Measurements from ENCODE around the gene YTHDF2. TPM values are rescaled to one million over a fixed set of nuclear protein-coding genes. Genes with fewer than 3 reads are reported as not detected.
"Not testable (repeated sequence)": the region's sequence is repeated elsewhere in the genome, so short reads cannot be mapped to it uniquely, and the experiment has no call there.

The YTHDF2 gene
- total RNA-seq, 2 experiments from 2014 or later: 69.9 to 70.9 TPM

DNA sequence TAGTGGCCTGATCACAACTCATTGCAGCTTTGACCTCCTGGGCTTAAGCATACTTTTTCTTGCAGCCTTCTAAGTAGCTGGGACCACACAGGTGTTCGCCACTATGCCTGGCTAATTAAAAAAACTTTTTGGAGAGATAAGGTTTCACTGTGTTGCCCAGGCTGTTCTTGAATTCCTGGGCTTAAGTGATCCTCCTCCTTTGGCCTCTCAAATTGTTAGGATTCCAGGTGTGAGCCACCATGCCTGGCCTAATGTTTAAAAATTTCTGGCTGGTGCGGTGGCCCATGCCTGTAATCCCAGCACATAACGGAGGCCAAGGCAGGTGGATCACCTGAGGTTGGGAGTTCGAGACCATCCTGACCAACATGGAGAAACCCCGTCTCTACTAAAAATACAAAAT lies 24.4 kb downstream of the YTHDF2 start:
- H3K27me3 Mint-ChIP-seq: no peaks in the 10 kb centered on the region
- no peak for DNase-seq
- no peak overlapping the region for H3K4me3 Mint-ChIP-seq
- CTCF ChIA-PET: no interaction called here
- H3K36me3 Mint-ChIP-seq (ENCODE audit: low read depth): peaks cover 31% of the 10 kb centered on the region
- POLR2A ChIA-PET: interaction anchor here (1.3 kb wide), 1 partner anchor 19 kb away, joined by 3 read pairs; no protein-coding TSS in a partner anchor
- H3K27ac Mint-ChIP-seq: no peak overlapping the region
- H3K9me3 Mint-ChIP-seq: no peaks in the 10 kb centered on the region
- peaks cover 15% of the 10 kb centered on the region for H3K4me1 Mint-ChIP-seq

DNA sequence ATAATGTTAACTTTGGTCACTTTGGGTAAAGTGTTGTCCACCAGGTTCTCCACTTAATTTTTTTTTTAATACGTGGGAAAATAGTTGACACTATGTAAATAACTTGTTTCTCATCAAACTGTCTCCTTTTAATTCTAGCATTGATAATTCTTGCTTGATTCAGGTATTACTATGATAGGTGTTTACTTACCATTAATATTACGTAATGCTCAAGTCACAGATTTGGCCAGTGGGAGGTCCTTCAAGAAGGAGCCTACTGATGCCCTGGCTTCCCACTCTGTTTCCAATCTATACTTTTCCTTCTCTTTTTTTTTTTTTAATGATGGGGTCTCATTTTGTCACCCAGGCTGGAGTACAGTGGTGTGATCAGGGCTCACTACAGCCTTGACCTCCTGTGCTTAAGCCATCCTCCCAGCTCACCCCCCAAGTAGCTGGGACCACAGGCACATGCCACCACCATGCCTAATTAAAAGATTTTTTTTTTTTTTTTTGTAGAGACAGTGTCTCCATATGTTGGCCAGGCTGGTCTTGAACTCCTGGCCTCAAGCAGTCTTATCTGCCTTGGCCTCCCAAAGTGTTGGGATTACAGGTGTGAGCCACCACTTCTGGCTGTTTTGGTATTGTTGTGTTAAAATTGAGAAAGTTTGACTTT lies 29.9 kb downstream of the YTHDF2 start:
- H3K4me1 Mint-ChIP-seq: peaks cover 12% of the 10 kb centered on the region
- CTCF ChIA-PET: no interaction called here
- no peak overlapping the region for H3K27ac Mint-ChIP-seq
- DNase-seq: no peak
- no peaks in the 10 kb centered on the region for H3K27me3 Mint-ChIP-seq
- H3K36me3 Mint-ChIP-seq (ENCODE audit: low read depth): peaks cover 47% of the 10 kb centered on the region
- POLR2A ChIA-PET: no interaction called here
- no peaks in the 10 kb centered on the region for H3K9me3 Mint-ChIP-seq
- no peak overlapping the region for H3K4me3 Mint-ChIP-seq

DNA sequence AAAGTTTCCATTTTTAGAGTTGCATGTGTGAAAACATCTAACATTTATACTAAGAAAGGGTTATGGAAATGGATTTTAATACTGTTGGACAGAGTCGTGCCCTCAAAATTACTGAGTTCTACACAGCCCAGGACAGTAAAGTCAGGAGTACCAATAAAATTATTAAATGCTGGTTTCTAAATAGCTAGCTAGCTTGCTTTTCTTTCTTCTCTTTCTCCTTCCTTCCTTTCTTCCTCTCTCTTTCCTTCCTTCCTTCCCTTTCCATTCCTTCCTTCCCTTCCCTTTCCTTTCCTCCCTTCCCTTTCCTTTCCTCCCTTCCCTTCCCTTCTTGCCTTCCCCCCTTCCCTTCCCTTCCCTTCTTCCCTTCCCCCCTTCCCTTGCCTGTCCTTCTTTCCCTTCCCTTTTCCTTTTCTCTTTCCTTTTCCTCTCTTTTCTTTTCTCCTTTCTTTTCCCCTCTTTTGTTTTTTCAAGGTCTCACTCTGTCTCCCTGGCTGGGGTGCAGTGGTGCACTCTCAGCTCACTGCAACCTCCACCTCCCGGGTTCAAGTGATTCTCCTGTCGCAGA lies 33.9 kb downstream of the YTHDF2 start:
- POLR2A ChIA-PET: no interaction called here
- H3K9me3 Mint-ChIP-seq: no peaks in the 10 kb centered on the region

DNA sequence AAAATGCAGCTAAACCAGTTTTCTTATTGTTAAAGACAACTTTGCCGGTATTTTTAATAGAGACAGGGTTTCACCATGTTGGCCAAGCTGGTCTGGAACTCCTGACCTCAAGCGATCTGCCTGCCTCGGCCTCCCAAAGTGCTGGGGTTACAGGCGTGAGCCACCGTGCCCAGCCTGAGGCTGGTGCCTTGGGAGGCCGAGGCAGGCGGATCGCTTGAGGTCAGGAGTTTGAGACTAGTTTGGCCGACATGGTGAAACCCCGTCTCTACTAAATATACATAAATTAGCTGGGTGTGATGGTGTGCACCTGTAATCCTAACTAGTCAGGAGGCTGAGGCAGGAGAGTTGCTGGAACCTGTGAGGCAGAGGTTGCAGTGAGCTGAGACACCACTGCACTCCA lies 35.2 kb downstream of the YTHDF2 start:
- not testable (repeated sequence) for DNase-seq, H3K4me3 Mint-ChIP-seq, H3K27ac Mint-ChIP-seq, H3K27me3 Mint-ChIP-seq, H3K9me3 Mint-ChIP-seq
- H3K36me3 Mint-ChIP-seq (ENCODE audit: low read depth): peaks cover 30% of the 10 kb centered on the region
- CTCF ChIA-PET: interaction anchor here (0.7 kb wide), 1 partner anchor 13 kb away, joined by 3 read pairs; no protein-coding TSS in a partner anchor
- H3K4me1 Mint-ChIP-seq: peaks cover 12% of the 10 kb centered on the region
- POLR2A ChIA-PET: interaction anchor here (1.1 to 4.4 kb wide), 3 partner anchors 35 to 409 kb away, joined by 3 to 18 read pairs (median 4); partner anchors contain the start of gene YTHDF2

More for the DNA sequence above, 33.9 kb downstream of the YTHDF2 start:
- H3K4me3 Mint-ChIP-seq: no peak overlapping the region
- DNase-seq: no peak
- H3K4me1 Mint-ChIP-seq: peaks cover 16% of the 10 kb centered on the region
- CTCF ChIA-PET: interaction anchor here (0.7 kb wide), 1 partner anchor 32 kb away, joined by 3 read pairs; no protein-coding TSS in a partner anchor
- no peaks in the 10 kb centered on the region for H3K27me3 Mint-ChIP-seq
- H3K36me3 Mint-ChIP-seq (ENCODE audit: low read depth): peaks cover 41% of the 10 kb centered on the region
- H3K27ac Mint-ChIP-seq: no peak overlapping the region

GRCh38 chr1:28773105-28773504 lies 36.4 kb downstream of the YTHDF2 start:
- DNase-seq: no peak
- no peaks in the 10 kb centered on the region for H3K9me3 Mint-ChIP-seq
- ChIA-PET POLR2A (interaction anchor here (1.2 to 4.4 kb wide), 2 partner anchors 37 to 80 kb away, joined by 3 to 18 read pairs; partner anchors contain the start of gene YTHDF2), CTCF (interaction anchor here (1.0 kb wide), 1 partner anchor 10 kb away, joined by 3 read pairs; no protein-coding TSS in a partner anchor)
- peaks cover 12% of the 10 kb centered on the region for H3K4me1 Mint-ChIP-seq
- no peaks in the 10 kb centered on the region for H3K27me3 Mint-ChIP-seq
- H3K36me3 Mint-ChIP-seq (ENCODE audit: low read depth): peaks cover 29% of the 10 kb centered on the region
- H3K27ac Mint-ChIP-seq: no peak overlapping the region
- H3K4me3 Mint-ChIP-seq: no peak overlapping the region

DNA sequence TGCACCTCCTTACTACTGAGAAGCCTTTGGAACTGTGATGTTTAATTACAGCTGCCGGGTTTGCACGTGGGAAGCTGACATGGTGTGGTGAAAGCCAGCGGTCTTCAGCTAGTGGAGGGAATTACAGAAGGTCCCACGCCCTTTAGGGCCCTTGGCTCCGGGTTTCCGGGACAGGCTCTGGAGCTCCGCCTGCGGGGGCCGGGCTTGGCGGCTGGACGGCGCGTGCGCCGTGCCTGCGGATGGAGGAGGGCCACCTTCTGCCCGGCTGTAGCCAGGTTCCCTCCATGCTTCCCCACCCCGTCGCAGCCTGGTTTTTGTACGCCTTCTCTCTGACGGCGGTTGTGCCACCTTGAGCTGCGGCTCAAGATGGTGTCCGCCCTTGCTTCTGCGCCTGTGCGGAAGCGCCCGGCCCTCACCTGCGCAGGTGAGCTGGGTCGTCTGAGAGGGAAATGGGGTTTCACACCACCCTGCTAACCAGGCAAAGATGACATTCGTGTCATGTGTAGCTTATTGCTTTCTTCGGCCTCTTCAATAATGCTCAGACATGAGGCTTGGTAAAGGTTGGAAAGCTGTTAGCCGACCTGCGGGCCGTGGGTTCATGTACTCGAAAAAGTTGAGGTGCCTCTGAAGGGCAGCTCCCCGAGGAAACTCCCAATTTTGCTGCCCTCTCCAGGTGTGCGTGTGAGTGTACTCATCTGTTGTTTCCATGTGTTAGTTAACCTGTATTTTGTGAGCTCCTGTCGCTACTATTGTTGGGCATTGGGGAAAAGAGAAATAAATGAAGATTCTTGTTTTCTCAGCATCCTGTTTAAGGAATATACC lies 38.6 kb downstream of the YTHDF2 start:
- ChIA-PET CTCF (interaction anchor here (0.9 to 3.3 kb wide), 10 partner anchors 8 to 427 kb away, joined by 3 to 26 read pairs (median 4); partner anchors contain the start of genes GMEB1, RNU11, SRSF4 and YTHDF2), POLR2A (interaction anchor here (0.6 to 4.4 kb wide), 10 partner anchors 10 to 407 kb away, joined by 3 to 18 read pairs (median 7); partner anchors contain the start of genes GMEB1, RNU11, SRSF4 and TAF12)
- DNase-seq: peak; percentile 71
- Mint-ChIP-seq H3K27me3 (peaks cover 6% of the 10 kb centered on the region), H3K4me1 (peaks cover 10% of the 10 kb centered on the region), H3K27ac (no peak overlapping the region), H3K36me3 (ENCODE audit: low read depth) (peaks cover 14% of the 10 kb centered on the region), H3K4me3 (peak overlapping the region; percentile 66), H3K9me3 (no peaks in the 10 kb centered on the region)

DNA sequence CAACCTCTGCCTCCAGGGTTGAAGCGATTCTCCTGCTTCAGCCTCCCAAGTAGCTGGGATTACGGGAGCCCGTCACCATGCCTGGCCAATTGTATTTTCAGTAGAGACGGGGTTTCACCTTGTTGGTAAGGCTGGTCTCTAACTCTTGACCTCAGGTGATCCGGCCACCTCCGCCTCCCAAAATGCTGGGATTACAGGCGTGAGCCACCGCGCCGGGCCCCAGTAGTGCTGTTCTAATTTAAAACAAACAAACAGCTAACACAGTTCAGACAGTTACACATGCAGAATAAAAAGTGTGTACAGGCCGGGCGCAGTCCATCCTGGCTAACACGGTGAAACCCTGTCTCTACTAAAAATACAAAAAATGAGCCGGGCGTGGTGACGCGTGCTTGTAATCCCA lies 39.6 kb downstream of the YTHDF2 start:
- ChIA-PET CTCF (interaction anchor here (1.3 to 3.3 kb wide), 4 partner anchors 9 to 135 kb away, joined by 4 to 26 read pairs (median 12); partner anchors contain the start of gene YTHDF2), POLR2A (interaction anchor here (2.0 to 2.3 kb wide), 2 partner anchors 14 to 108 kb away, joined by 7 to 13 read pairs; partner anchors contain the start of gene GMEB1)
- Mint-ChIP-seq H3K27ac (no peak overlapping the region), H3K9me3 (no peaks in the 10 kb centered on the region), H3K4me1 (peaks cover 10% of the 10 kb centered on the region), H3K27me3 (peaks cover 7% of the 10 kb centered on the region), H3K4me3 (no peak overlapping the region), H3K36me3 (ENCODE audit: low read depth) (peaks cover 9% of the 10 kb centered on the region)
- DNase-seq: no peak

DNA sequence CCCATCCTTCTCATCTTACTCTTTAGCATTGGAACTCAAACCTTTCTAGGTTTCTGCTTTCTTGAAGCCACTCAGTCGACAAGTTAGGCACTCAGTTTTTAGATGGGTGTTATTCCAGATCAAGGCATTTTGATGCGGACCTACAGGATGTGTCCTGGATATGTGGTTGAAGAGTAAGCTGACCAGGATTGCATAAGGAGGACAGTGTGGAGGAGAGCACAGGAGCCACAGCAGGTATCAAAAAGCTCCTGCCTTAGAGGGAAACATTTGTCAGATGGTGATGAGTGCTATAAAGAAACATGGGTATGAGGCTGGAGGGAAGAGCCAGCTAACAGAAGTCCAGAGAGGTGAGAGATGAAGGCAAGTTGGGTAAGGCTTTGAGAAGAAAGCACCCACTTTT lies 41.3 kb downstream of the YTHDF2 start:
- no peak for DNase-seq
- ChIA-PET CTCF (interaction anchor here (1.1 kb wide), 1 partner anchor 99 kb away, joined by 5 read pairs; no protein-coding TSS in a partner anchor), POLR2A (interaction anchor here (1.0 kb wide), 1 partner anchor 15 kb away, joined by 3 read pairs; no protein-coding TSS in a partner anchor)
- H3K4me3 Mint-ChIP-seq: no peak overlapping the region
- no peaks in the 10 kb centered on the region for H3K9me3 Mint-ChIP-seq
- H3K36me3 Mint-ChIP-seq (ENCODE audit: low read depth): peaks cover 3% of the 10 kb centered on the region
- H3K27ac Mint-ChIP-seq: no peak overlapping the region
- peaks cover 10% of the 10 kb centered on the region for H3K4me1 Mint-ChIP-seq
- H3K27me3 Mint-ChIP-seq: peaks cover 7% of the 10 kb centered on the region

DNA sequence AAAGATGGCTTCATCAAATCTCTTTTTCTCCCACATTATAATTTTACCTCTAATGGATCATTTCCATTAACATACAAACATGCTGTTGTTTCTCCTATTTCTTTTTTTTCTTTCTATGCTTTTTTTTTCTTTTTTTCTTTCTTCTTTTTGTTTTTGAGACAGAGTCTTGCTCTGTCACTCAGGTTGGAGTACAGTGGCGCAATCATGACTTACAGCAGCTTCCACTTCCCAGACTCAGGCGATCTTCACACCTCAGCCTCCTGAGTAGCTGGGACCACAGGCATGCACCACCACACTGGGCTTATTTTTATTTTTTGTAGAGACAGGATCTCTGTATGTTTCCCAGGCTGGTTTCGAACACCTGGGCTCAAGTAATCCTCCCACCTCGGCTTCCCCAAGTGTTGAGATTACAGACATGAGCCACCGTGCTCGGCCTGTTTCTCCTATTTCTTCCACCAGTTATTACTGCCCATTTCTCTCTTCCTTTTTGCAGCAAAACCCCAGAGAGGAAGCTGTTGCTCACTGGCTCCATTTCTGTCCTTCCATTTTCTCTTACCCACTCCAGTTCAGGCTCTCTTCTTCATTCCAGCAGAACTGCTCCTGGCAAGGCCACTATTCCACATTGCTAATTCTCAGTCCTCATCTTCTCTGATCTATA lies 43.1 kb downstream of the YTHDF2 start:
- Mint-ChIP-seq H3K27ac (no peak overlapping the region), H3K36me3 (ENCODE audit: low read depth) (no peaks in the 10 kb centered on the region), H3K4me3 (no peak overlapping the region), H3K27me3 (peaks cover 7% of the 10 kb centered on the region), H3K4me1 (peaks cover 8% of the 10 kb centered on the region), H3K9me3 (no peaks in the 10 kb centered on the region)
- ChIA-PET POLR2A (no interaction called here), CTCF (no interaction called here)
- DNase-seq: no peak

DNA sequence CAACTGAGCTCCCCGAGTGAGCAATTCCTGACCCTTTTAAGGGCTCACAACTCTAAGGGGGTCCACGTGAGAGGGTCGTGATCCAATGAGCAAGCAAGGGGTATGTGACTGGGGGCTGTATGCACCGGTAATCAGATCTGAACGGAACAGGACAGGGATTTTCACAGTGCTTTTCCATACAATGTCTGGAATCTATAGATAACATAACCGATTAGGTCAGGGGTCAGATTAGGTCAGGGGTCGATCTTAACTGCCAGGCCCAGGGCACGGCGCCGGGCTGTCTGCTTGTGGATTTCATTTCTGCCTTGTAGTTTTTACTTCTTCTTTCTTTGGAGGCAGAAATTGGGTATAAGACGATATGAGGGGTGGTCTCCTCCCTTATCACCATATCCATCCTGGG lies 44.6 kb downstream of the YTHDF2 start:
- H3K9me3 Mint-ChIP-seq: no peaks in the 10 kb centered on the region
- peaks cover 12% of the 10 kb centered on the region for H3K27me3 Mint-ChIP-seq
- CTCF ChIA-PET: no interaction called here
- H3K4me1 Mint-ChIP-seq: peaks cover 7% of the 10 kb centered on the region
- H3K27ac Mint-ChIP-seq: no peak overlapping the region
- no peak overlapping the region for H3K4me3 Mint-ChIP-seq
- POLR2A ChIA-PET: no interaction called here
- no peak for DNase-seq
- H3K36me3 Mint-ChIP-seq (ENCODE audit: low read depth): no peaks in the 10 kb centered on the region

DNA sequence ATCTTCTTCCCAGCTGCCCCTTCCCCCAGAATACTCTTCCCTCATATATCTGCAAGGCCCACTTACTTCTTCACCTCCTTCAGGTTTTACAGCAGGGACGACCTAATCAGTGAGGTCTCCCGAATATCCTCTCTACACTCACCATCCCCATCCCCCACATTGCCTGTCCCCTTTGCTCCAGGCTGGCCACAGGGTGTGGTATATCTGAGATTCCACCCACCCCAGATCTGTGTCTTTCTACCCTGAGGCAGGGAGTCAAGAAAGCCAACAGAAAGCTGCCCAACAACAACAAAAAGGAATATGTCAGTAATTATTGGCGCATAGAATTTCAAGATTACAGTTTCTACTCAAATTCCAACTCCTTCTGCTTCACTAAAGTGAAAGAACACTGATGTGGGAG lies 45.3 kb downstream of the YTHDF2 start:
- Mint-ChIP-seq H3K9me3 (no peaks in the 10 kb centered on the region), H3K27me3 (peaks cover 12% of the 10 kb centered on the region), H3K4me3 (no peak overlapping the region), H3K36me3 (ENCODE audit: low read depth) (no peaks in the 10 kb centered on the region), H3K27ac (no peak overlapping the region), H3K4me1 (peaks cover 7% of the 10 kb centered on the region)
- POLR2A ChIA-PET: interaction anchor here (1.2 kb wide), 1 partner anchor 95 kb away, joined by 3 read pairs; no protein-coding TSS in a partner anchor
- no peak for DNase-seq
- CTCF ChIA-PET: interaction anchor here (0.6 to 6.4 kb wide), 3 partner anchors 87 to 400 kb away, joined by 3 to 99 read pairs (median 3); no protein-coding TSS in a partner anchor

DNA sequence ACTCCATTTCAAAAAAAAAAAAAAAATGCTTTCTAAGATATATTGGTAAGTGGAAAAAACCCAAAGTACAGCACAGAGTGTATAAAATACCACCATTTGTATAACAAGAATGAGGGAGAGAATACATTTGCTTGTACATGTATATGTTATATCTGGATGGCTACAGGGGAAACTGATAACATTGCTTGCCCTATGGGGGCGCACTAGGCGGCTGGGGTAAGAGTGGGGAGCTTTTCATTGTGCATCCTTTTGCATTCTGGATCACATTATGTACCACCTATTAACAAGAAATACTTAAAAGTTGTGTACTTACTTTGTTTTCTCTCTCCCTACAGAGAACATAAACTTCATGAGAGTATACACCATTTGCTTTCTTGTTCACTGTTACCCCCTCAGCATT lies 46.6 kb downstream of the YTHDF2 start:
- H3K27me3 Mint-ChIP-seq: peaks cover 12% of the 10 kb centered on the region
- POLR2A ChIA-PET: interaction anchor here (1.5 kb wide), 1 partner anchor 135 kb away, joined by 4 read pairs; the partner anchor contains the start of gene RNU11
- no peak for DNase-seq
- H3K36me3 Mint-ChIP-seq (ENCODE audit: low read depth): no peaks in the 10 kb centered on the region
- H3K4me3 Mint-ChIP-seq: no peak overlapping the region
- no peaks in the 10 kb centered on the region for H3K9me3 Mint-ChIP-seq
- H3K4me1 Mint-ChIP-seq: peaks cover 7% of the 10 kb centered on the region
- H3K27ac Mint-ChIP-seq: no peak overlapping the region
- CTCF ChIA-PET: interaction anchor here (0.7 to 6.4 kb wide), 6 partner anchors 8 to 419 kb away, joined by 3 to 99 read pairs (median 4); partner anchors contain the start of gene TMEM200B

Data from activated CD4-positive, alpha-beta memory T cell treated with anti-CD3 and anti-CD28 coated beads, Interleukin-2, amount 10 ng/mL, durations not matched to agents 7 days and 5 days (primary cell).